ENCODE measurements around the gene GID4. TPM values are rescaled to one million over a fixed set of nuclear protein-coding genes. Genes with fewer than 3 reads are reported as not detected.

Gene GID4
- total RNA-seq, 2 donors from 2014 or later = 3.6 to 20.4 TPM

DNA sequence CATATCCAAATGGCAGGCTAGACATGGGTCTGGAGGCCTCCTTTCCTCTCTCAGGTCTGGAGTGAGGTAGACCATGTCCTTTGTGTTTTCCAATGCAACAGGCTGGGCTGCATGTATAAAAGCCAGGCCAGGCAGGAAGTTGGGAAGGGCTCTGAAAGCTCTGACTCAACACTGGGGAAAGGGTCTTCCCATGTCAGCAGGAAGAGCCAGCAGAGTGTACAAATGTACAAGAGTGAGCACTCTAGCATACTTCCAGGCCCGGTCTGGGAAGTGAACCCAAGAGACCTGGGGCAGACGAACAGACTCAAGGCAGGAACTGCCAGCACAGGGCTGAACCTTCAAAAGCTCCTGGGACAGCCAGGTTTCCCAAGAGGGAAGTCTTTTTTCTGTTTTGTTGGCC is 7.3 kb upstream of the GID4 start:
- H3K36me3 ChIP-seq (replicated peaks in 1 of 2; ENCODE audit: insufficient read depth in 1 of 2, low read depth in 2 of 2) = no peaks in the 10 kb centered on the region
- ATAC-seq (no peak), DNase-seq (no peak)
- intact Hi-C loops (cut with DNase I) = no loop called here
- H3K27ac ChIP-seq = no peak overlapping the region
- no peak overlapping the region for H3K4me3 ChIP-seq
- TF ChIP-seq, protein P1, sequence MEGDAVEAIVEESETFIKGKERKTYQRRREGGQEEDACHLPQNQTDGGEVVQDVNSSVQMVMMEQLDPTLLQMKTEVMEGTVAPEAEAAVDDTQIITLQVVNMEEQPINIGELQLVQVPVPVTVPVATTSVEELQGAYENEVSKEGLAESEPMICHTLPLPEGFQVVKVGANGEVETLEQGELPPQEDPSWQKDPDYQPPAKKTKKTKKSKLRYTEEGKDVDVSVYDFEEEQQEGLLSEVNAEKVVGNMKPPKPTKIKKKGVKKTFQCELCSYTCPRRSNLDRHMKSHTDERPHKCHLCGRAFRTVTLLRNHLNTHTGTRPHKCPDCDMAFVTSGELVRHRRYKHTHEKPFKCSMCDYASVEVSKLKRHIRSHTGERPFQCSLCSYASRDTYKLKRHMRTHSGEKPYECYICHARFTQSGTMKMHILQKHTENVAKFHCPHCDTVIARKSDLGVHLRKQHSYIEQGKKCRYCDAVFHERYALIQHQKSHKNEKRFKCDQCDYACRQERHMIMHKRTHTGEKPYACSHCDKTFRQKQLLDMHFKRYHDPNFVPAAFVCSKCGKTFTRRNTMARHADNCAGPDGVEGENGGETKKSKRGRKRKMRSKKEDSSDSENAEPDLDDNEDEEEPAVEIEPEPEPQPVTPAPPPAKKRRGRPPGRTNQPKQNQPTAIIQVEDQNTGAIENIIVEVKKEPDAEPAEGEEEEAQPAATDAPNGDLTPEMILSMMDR (IDR thresholded peaks at IDR 0.05) = no peak
- TF ChIP-seq POLR2A (IDR thresholded peaks at IDR 0.05) = no peak
- WGBS, 2 donors = 68 to 84% methylated on average over 2 of the region's 2 CpGs
- no peaks in the 10 kb centered on the region for H3K27me3 ChIP-seq
- no peaks in the 10 kb centered on the region for H3K4me1 ChIP-seq
- H3K9me3 ChIP-seq = no peaks in the 10 kb centered on the region

GRCh38 chr17:18033442-18034099 is 5.6 kb upstream of the GID4 start:
- H3K9me3 ChIP-seq = no peaks in the 10 kb centered on the region
- peak; percentile 94 for ATAC-seq
- DNase-seq = peak; percentile 57 to 83 (median 64)
- H3K27ac ChIP-seq = no peak overlapping the region
- H3K4me1 ChIP-seq = peaks cover 15% of the 10 kb centered on the region
- H3K4me3 ChIP-seq = no peak overlapping the region
- no peaks in the 10 kb centered on the region for H3K36me3 ChIP-seq (replicated peaks in 1 of 2; ENCODE audit: insufficient read depth in 1 of 2, low read depth in 2 of 2)
- no peaks in the 10 kb centered on the region for H3K27me3 ChIP-seq
- TF ChIP-seq, protein P1 (IDR thresholded peaks at IDR 0.05) = peak; percentile 26 to 85 (median 71)
- TF ChIP-seq POLR2A (IDR thresholded peaks at IDR 0.05) = no peak
- intact Hi-C loops (cut with DNase I) = no loop called here
- 16 to 17% methylated on average over 5 of the region's 5 CpGs for WGBS, 2 donors

GRCh38 chr17:18035704-18036103 is 3.5 kb upstream of the GID4 start:
- Histone ChIP-seq H3K4me1 (peaks cover 22% of the 10 kb centered on the region), H3K27me3 (no peaks in the 10 kb centered on the region), H3K36me3 (replicated peaks in 1 of 2; ENCODE audit: insufficient read depth in 1 of 2, low read depth in 2 of 2) (no peaks in the 10 kb centered on the region), H3K27ac (no peak overlapping the region), H3K4me3 (no peak overlapping the region), H3K9me3 (no peaks in the 10 kb centered on the region)
- DNase-seq = no peak
- WGBS, 2 donors = 27 to 48% methylated on average over 2 of the region's 2 CpGs
- intact Hi-C loops (cut with DNase I) = no loop called here
- TF ChIP-seq, protein P1 (IDR thresholded peaks at IDR 0.05) = no peak
- no peak for TF ChIP-seq POLR2A (IDR thresholded peaks at IDR 0.05)
- ATAC-seq = no peak

- Histone ChIP-seq H3K27me3 (no peaks in the 10 kb centered on the region), H3K4me3 (no peak overlapping the region), H3K27ac (no peak overlapping the region), H3K9me3 (no peaks in the 10 kb centered on the region), H3K4me1 (peaks cover 38% of the 10 kb centered on the region), H3K36me3 (replicated peaks in 1 of 2; ENCODE audit: insufficient read depth in 1 of 2, low read depth in 2 of 2) (no peaks in the 10 kb centered on the region)
- ATAC-seq = no peak
- WGBS, 2 donors = 58 to 73% methylated on average over 6 of the region's 6 CpGs
- TF ChIP-seq, protein P1 (IDR thresholded peaks at IDR 0.05) = no peak
- TF ChIP-seq POLR2A (IDR thresholded peaks at IDR 0.05) = no peak
- no peak for DNase-seq
- intact Hi-C loops (cut with DNase I) = no loop called here
Observed at GRCh38 chr17:18037486-18037885, 1.7 kb upstream of the GID4 start.

All from body of pancreas (tissue), 4 donors.